H9 (cell line): ENCODE measurements around the gene MRPS27. TPM values are rescaled to one million over a fixed set of nuclear protein-coding genes. Genes with fewer than 3 reads are reported as not detected.
A peak's percentile ranks its signal among the peaks of the same experiment; 100 is the strongest.

Source experiments
- DNase-seq: peaks from one replicate; pipeline ENCODE4 v3.0.0-alpha.2; 2017
- H2AFZ ChIP-seq: one replicate; pipeline ENCODE4 v1.6.1; 2013; ENCODE audit warnings: mild to moderate bottlenecking, low read length, control low read depth, moderate library complexity
- H2AK5ac ChIP-seq: 2 replicates; pipeline ENCODE4 v1.6.1; 2013; ENCODE audit warnings: low read length, control low read depth, mixed read lengths; ENCODE audit not compliant: insufficient read length
- H2BK120ac ChIP-seq: one replicate; pipeline ENCODE4 v1.6.1; 2013; ENCODE audit warnings: low read depth, mild to moderate bottlenecking, low read length, control low read depth, inconsistent platforms; ENCODE audit not compliant: poor library complexity, severe bottlenecking
- H2BK12ac ChIP-seq: 2 replicates; pipeline ENCODE4 v1.6.1; 2013; ENCODE audit warnings: low read length, control low read depth, mixed read lengths, low read depth; ENCODE audit not compliant: insufficient read length
- H2BK15ac ChIP-seq: 2 replicates; pipeline ENCODE4 v1.6.1; 2013; ENCODE audit warnings: low read depth, low read length, control low read depth
- H2BK20ac ChIP-seq: one replicate; pipeline ENCODE4 v1.6.1; 2013; ENCODE audit warnings: low read depth, mild to moderate bottlenecking, low read length, control low read depth, inconsistent platforms; ENCODE audit not compliant: poor library complexity, severe bottlenecking
- H2BK5ac ChIP-seq: 2 replicates; pipeline ENCODE4 v1.6.1; 2013; ENCODE audit warnings: low read length, control low read depth, mixed read lengths; ENCODE audit not compliant: insufficient read length
- H3K14ac ChIP-seq: 2 replicates; pipeline ENCODE4 v1.6.1; 2013; ENCODE audit warnings: low read length, control low read depth; ENCODE audit not compliant: insufficient read depth
- H3K18ac ChIP-seq: 2 replicates; pipeline ENCODE4 v1.6.1; 2013; ENCODE audit warnings: low read depth, mild to moderate bottlenecking, mixed read lengths, low read length, control low read depth; ENCODE audit not compliant: insufficient read length
- H3K23ac ChIP-seq: 2 replicates; pipeline ENCODE4 v1.6.1; 2013; ENCODE audit warnings: low read length, control low read depth, mixed read lengths, low read depth; ENCODE audit not compliant: insufficient read length
- H3K23me2 ChIP-seq: 2 replicates; pipeline ENCODE4 v1.6.1; 2013; ENCODE audit warnings: low read depth, mild to moderate bottlenecking, mixed read lengths, low read length, control low read depth; ENCODE audit not compliant: insufficient read length, poor library complexity, severe bottlenecking
- H3K27ac ChIP-seq: 2 replicates; pipeline ENCODE4 v1.5.1; 2013; ENCODE audit warnings: low read length, control low read depth, mixed read lengths, low read depth; ENCODE audit not compliant: insufficient read length
- H3K27me3 ChIP-seq: 2 replicates; pipeline ENCODE4 v1.6.1; 2013; ENCODE audit warnings: low read length, control low read depth, inconsistent platforms; ENCODE audit not compliant: insufficient read depth
- H3K4ac ChIP-seq: 2 replicates; pipeline ENCODE4 v1.6.1; 2013; ENCODE audit warnings: low read depth, mild to moderate bottlenecking, control low read depth, inconsistent platforms, low read length, moderate library complexity
- H3K4me1 ChIP-seq: 2 replicates; pipeline ENCODE4 v1.6.1; 2013; ENCODE audit warnings: low read length, control low read depth, inconsistent platforms; ENCODE audit not compliant: insufficient read depth
- H3K4me2 ChIP-seq: 2 replicates; pipeline ENCODE4 v1.6.1; 2013; ENCODE audit warnings: low read length, control low read depth, mixed read lengths; ENCODE audit not compliant: insufficient read length, insufficient read depth
- H3K56ac ChIP-seq: 2 replicates; pipeline ENCODE4 v1.6.1; 2013; ENCODE audit warnings: low read depth, mild to moderate bottlenecking, mixed read lengths, low read length, control low read depth; ENCODE audit not compliant: insufficient read length
- H3K79me1 ChIP-seq: 2 replicates; pipeline ENCODE4 v1.6.1; 2013; ENCODE audit warnings: low read depth, mild to moderate bottlenecking, moderate library complexity, low read length, control low read depth, inconsistent platforms; ENCODE audit not compliant: insufficient read depth, poor library complexity, severe bottlenecking
- H3K79me2 ChIP-seq: 2 replicates; pipeline ENCODE4 v1.6.1; 2013; ENCODE audit warnings: low read length, control low read depth, inconsistent platforms; ENCODE audit not compliant: insufficient read depth
- H3K9ac ChIP-seq: 2 replicates; pipeline ENCODE4 v1.6.1; 2013; ENCODE audit warnings: low read length, control low read depth, mixed read lengths; ENCODE audit not compliant: insufficient read length; ENCODE audit errors: extremely low read depth
- H3K9me3 ChIP-seq: one replicate; pipeline ENCODE4 v1.6.1; 2013; ENCODE audit warnings: low read depth, low read length, inconsistent platforms; ENCODE audit not compliant: control insufficient read depth
- H3T11ph ChIP-seq: one replicate; pipeline ENCODE4 v1.6.1; 2013; ENCODE audit warnings: mild to moderate bottlenecking, low read length, control low read depth, inconsistent platforms
- H4K20me1 ChIP-seq: one replicate; pipeline ENCODE4 v1.6.1; 2013; ENCODE audit not compliant: control insufficient read depth, insufficient read length, insufficient read depth
- H4K5ac ChIP-seq: 2 replicates; pipeline ENCODE4 v1.6.1; 2013; ENCODE audit warnings: low read depth, mild to moderate bottlenecking, mixed read lengths, low read length, control low read depth; ENCODE audit not compliant: insufficient read length
- H4K8ac ChIP-seq: replicated peaks from 2 replicates; pipeline ENCODE4 v1.6.1; 2013; ENCODE audit warnings: low read length, control low read depth, mixed read lengths, low read depth; ENCODE audit not compliant: insufficient read length
- H4K91ac ChIP-seq: 2 replicates; pipeline ENCODE4 v1.6.1; 2013; ENCODE audit warnings: low read depth, mild to moderate bottlenecking, moderate library complexity, mixed read lengths, low read length, control low read depth; ENCODE audit not compliant: insufficient read length
- H3K27ac Mint-ChIP-seq, 3 experiments: 2 replicates in 2 of 3; 3 replicates in 1 of 3; pipeline ENCODE4 v1.8.0; 2020 to 2021; ENCODE audit warnings: mixed read lengths in 3 of 3, mild to moderate bottlenecking in 1 of 3, moderate library complexity in 1 of 3
- H3K27me3 Mint-ChIP-seq: 2 replicates; pipeline ENCODE4 v1.8.0; 2021; ENCODE audit warnings: low read depth, mild to moderate bottlenecking, moderate library complexity, mixed read lengths
- H3K36me3 Mint-ChIP-seq, 3 experiments: 2 replicates in 2 of 3; 3 replicates in 1 of 3; pipeline ENCODE4 v1.8.0; 2020 to 2021; ENCODE audit warnings: low read depth in 3 of 3, mixed read lengths in 3 of 3; ENCODE audit not compliant: insufficient read depth in 1 of 3
- H3K4me1 Mint-ChIP-seq, 2 experiments: 2 replicates each; pipeline ENCODE4 v1.8.0; 2020; ENCODE audit warnings: mixed read lengths in 2 of 2
- H3K4me3 Mint-ChIP-seq, 2 experiments: 2 replicates in 1 of 2; 3 replicates in 1 of 2; pipeline ENCODE4 v1.8.0; 2020 to 2021; ENCODE audit warnings: mild to moderate bottlenecking in 2 of 2, mixed read lengths in 2 of 2, moderate library complexity in 1 of 2
- H3K9me3 Mint-ChIP-seq, 2 experiments: 2 replicates in 1 of 2; 3 replicates in 1 of 2; pipeline ENCODE4 v1.8.0; 2020; ENCODE audit warnings: mild to moderate bottlenecking in 2 of 2, mixed read lengths in 2 of 2, moderate library complexity in 1 of 2
- CTCF ChIP-seq: fragments of 200-600 bp; sonication (generic); conservative IDR thresholded peaks from 3 replicates; pipeline ENCODE4 v1.8.0; 2021; ENCODE audit warnings: antibody characterized with exemption, mild to moderate bottlenecking
- WGBS: extraction: QIAGEN DNeasy Blood & Tissue Kit; methylation state at CpG from one replicate; pipeline ENCODE4 v1.1.7; 2013; ENCODE audit warnings: missing lambda C conversion rate, low lambda C conversion rate, mixed read lengths; ENCODE audit not compliant: insufficient read length; ENCODE audit errors: extremely low coverage; 5-methylcytosine and 5-hydroxymethylcytosine counted together
- total RNA-seq: library from RNA; stranded (reverse); gene quantifications from 2 replicates; pipeline ENCODE4 v1.2.1, GENCODE V29; 2021

Gene MRPS27
- total RNA-seq, 1 experiment from 2014 or later = 83.3 TPM

DNA sequence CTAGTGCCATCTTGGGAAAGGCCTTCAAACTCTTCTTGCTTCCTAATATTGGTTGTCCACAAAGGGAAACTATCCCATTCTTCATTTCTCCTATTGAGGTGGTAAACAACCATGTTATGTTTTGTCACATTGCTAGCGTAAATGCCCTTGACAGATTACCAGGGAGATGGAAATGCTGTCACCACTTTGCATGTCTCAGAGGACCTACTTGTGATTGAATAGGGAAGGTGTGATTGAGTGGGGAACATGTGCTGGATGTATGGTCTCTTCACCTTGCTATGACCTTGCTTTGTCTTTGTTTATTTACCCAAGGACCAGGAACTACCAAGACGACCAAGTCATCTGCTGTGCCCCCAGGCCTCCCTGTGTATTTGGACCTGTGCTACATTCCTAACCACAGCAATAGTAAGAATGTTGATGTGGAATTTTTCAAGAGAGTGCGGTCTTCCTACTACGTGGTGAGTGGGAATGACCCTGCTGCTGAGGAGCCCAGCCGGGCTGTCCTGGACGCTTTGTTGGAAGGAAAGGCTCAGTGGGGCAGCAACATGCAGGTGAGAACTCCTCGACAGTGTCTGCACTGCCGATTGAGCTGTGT lies 116.7 kb downstream of the MRPS27 start:
- no peak for DNase-seq
- no peak overlapping the region for H3K14ac ChIP-seq
- no peak for TF ChIP-seq CTCF
- H3K79me2 ChIP-seq = no peaks in the 10 kb centered on the region
- no peaks in the 10 kb centered on the region for H3K9me3 ChIP-seq
- no peak overlapping the region for H2BK5ac ChIP-seq
- no peak overlapping the region for H2BK12ac ChIP-seq
- H2AFZ ChIP-seq = no peak overlapping the region
- no peak overlapping the region for H2BK120ac ChIP-seq
- H4K5ac ChIP-seq = no peak overlapping the region
- H2BK15ac ChIP-seq = no peak overlapping the region
- Mint-ChIP-seq H3K4me3 (no peak overlapping the region), H3K9me3 (no peaks in the 10 kb centered on the region), H3K27me3 (no peaks in the 10 kb centered on the region), H3K4me1 (peaks cover 6 to 9% of the 10 kb centered on the region in 2 experiments), H3K36me3 (peaks cover 39 to 72% (median 60%) of the 10 kb centered on the region in 3 experiments; a peak in 6 of 7 replicates), H3K27ac (peak overlapping the region in 1 of 3 experiments; percentile 26; a peak in 1 of 7 replicates)
- H3K4me2 ChIP-seq = no peak overlapping the region
- H3K4me1 ChIP-seq = no peaks in the 10 kb centered on the region; the same call in 1 of the 2 replicates
- H4K91ac ChIP-seq = no peak overlapping the region
- H3K56ac ChIP-seq = no peak overlapping the region
- no peaks in the 10 kb centered on the region for H3K79me1 ChIP-seq
- no peak overlapping the region for H2AK5ac ChIP-seq
- no peak overlapping the region for H3T11ph ChIP-seq
- no peak overlapping the region for H3K27ac ChIP-seq
- no peak overlapping the region for H3K4ac ChIP-seq
- H3K23me2 ChIP-seq = no peaks in the 10 kb centered on the region
- H3K27me3 ChIP-seq = no peaks in the 10 kb centered on the region
- H4K8ac ChIP-seq = no peak overlapping the region
- no CpG with 5 or more reads among the region's 8 CpGs for WGBS
- H4K20me1 ChIP-seq = no peaks in the 10 kb centered on the region
- H3K18ac ChIP-seq = no peak overlapping the region
- H2BK20ac ChIP-seq = no peak overlapping the region
- no peak overlapping the region for H3K23ac ChIP-seq
- no peak overlapping the region for H3K9ac ChIP-seq
